Measurements from ENCODE around the gene ENKUR.

Gene ENKUR

DNA sequence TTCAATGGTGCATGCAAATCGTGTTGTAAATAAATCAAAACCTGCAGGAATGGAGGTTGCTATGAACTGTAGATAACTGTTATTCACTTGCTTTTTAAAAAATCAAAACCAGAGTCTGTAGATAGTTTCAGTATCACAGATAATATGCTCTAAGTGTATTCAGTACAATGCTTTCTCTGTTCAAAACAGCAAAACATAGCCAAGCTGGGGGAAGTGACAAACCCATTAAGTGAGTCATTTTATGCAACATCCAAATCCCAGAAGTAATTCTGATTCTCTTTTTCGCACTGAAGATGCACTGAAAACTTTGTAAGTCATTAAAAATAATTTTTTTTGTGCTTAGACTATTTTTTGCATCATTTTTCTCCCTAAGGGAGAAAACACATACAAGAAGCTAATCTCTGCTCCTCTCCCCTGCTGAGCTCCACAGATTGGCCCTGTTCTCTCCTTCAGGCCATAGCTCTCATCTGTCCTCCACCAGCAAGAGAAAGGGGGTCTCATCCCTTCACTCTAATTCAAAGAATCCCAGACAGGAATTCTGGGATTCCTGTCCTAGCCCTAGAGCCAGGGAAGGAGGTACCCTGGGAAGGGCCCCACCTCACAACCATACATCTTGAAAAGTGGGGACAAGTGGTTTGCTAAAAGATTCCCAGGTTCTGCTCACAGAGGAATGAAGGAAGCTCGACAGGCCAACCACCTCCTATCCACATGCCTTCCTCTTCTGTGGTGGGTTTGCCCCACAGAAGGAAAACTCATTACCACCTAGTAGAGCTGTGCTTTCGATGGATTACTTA lies 68.5 kb downstream of the ENKUR start:
- DNase-seq (ENCODE audit: low read depth, low spot score), result peak; percentile 40

GRCh38 chr10:24944512-24945255 lies 71.3 kb downstream of the ENKUR start:
- peak; percentile 78 for DNase-seq (ENCODE audit: low read depth, low spot score)

GRCh38 chr10:24938525-24938924 lies 77.4 kb downstream of the ENKUR start:
- DNase-seq (ENCODE audit: low read depth, low spot score), result no peak

DNA sequence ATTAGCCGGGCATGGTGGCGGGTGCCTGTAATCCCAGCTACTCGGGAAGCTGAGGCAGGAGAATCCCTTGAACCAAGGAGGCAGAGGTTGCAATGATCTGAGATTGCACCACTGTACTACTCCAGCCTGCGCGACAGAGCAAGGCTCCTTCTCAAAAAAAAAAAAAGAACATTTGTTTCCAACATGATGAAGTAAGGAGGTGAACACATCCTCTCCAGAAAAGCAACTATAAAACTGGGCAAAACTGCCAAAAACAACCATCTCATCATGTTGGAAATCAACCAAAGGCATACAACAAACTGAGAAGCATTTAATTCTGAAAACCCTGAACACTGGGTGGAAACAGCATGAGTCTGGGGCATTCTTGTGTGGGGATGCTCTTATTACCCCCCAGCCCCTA lies 77.9 kb downstream of the ENKUR start:
- no peak for DNase-seq (ENCODE audit: low read depth, low spot score)

DNA sequence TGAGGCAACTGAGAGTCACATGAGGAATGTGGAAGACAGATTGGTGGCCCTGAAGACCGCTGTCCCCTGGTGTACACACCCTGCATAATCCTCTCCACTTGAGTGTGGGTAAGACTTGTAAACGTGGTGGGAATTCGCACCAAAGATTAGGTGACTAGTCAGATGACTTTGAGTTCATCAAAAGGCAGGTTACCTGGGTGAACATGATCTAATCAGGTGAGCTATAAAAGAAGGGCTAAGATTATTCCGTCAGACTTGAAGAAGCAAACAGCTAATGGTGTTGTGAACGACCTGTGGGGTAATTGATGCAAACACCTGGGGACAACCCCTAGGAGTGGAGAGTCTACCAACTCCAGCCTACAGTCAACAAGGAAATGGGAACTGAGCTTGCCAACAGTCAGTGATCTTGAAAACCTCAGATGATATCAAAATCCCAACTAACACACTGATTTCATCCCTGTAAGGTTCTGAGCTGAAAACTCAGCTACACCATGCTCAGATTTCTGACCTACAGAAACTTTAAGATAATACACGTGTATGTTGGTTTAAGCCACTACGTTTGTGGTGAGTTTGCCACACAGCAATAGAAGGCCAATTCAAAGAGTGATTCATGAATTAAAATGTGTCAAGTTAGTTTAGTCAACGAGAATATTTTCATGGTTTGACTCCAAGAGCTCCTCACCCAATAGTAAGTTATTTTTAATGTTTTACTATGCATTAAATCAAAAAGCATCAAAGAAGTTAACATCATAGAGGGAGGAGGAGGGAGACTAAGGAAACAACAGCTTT lies 80.3 kb downstream of the ENKUR start:
- DNase-seq (ENCODE audit: low read depth, low spot score), result no peak
